Measurements from ENCODE around the gene LIMCH1.

- TF ChIP-seq CTCF (IDR thresholded peaks at IDR 0.05), result no peak
- TF ChIP-seq POLR2A (IDR thresholded peaks at IDR 0.05), result no peak
Measured at GRCh38 chr4:41686893-41687292, 148.9 kb downstream of the LIMCH1 start.
